GM23248 (cell line): ENCODE measurements around the gene PHF21A.

ENCODE experiments used
- EZH2 ChIP-seq: fragments of 200-600 bp; sonication (generic); IDR thresholded peaks from 2 replicates; pipeline ENCODE4 v1.6.1; 2018; ENCODE audit warnings: antibody characterized with exemption, mild to moderate bottlenecking; ENCODE audit not compliant: insufficient read depth, poor library complexity, severe bottlenecking
- EZH2phosphoT487 ChIP-seq: fragments of 200-600 bp; sonication (generic); IDR thresholded peaks from 2 replicates; pipeline ENCODE4 v1.6.1; 2018; ENCODE audit warnings: antibody characterized with exemption, moderate library complexity, mild to moderate bottlenecking, low read depth; ENCODE audit not compliant: insufficient read depth

DNA sequence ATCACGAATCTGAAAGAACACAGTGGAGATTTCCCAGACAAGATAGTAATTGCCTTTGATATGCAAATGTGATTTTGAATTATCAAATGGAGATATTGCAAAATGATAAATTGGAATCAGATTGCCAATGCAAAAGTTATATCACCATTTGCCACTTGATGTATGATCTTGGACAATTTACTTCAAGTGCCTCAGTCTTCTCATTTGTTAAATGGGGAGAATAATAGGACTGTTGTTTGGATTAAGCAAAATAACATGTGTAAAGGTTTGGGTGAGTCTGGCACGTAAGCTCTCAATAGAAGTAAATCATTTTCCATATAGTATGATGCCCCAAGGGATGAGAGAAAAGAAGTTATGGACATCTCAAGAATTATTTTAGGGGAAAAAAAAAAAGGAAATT lies 7.9 kb upstream of the PHF21A start:
- no peak for TF ChIP-seq EZH2phosphoT487
- no peak for TF ChIP-seq EZH2
